H1 (cell line): Measurements from ENCODE around the gene WBP1. TPM values are rescaled to one million over a fixed set of nuclear protein-coding genes. Genes with fewer than 3 reads are reported as not detected.

ENCODE experiments used
- CBX5 ChIP-seq: fragments of 300-800, 300-1000 bp; sonication (generic); IDR thresholded peaks from 2 replicates; pipeline ENCODE4 v1.7.1; 2016; ENCODE audit warnings: antibody characterized with exemption, low read length, low read depth
- CHD1 ChIP-seq: IDR thresholded peaks from 2 replicates; pipeline ENCODE4 v1.6.1; 2012; ENCODE audit warnings: low read depth, low read length, improper control_type of control experiment
- CHD7 ChIP-seq: fragments of 300-600 bp; sonication (generic); IDR thresholded peaks from 2 replicates; pipeline ENCODE4 v1.7.1; 2012; ENCODE audit warnings: low read length, moderate library complexity, mild to moderate bottlenecking, inconsistent platforms; ENCODE audit not compliant: insufficient replicate concordance
- HDAC6 ChIP-seq: IDR thresholded peaks from one replicate; pipeline ENCODE4 v1.7.1; 2012; ENCODE audit warnings: low read depth, mild to moderate bottlenecking, inconsistent platforms, low read length, moderate library complexity
- JUN ChIP-seq: IDR thresholded peaks from 2 replicates; pipeline ENCODE4 v1.6.1; 2011; ENCODE audit warnings: low read depth, mild to moderate bottlenecking, improper control_type of control experiment, low read length
- JUND ChIP-seq: IDR thresholded peaks from 2 replicates; pipeline ENCODE4 v1.6.1; 2011; ENCODE audit warnings: mild to moderate bottlenecking, improper control_type of control experiment, low read length
- RNF2 ChIP-seq: fragments of 200-900, 300-1000 bp; sonication (generic); IDR thresholded peaks from 2 replicates; pipeline ENCODE4 v1.7.1; 2016; ENCODE audit warnings: borderline replicate concordance, low read depth, mild to moderate bottlenecking, antibody characterized with exemption, low read length; ENCODE audit not compliant: poor library complexity, severe bottlenecking; ENCODE audit errors: missing control alignments
- SUZ12 ChIP-seq: fragments of 200-600 bp; sonication (generic); IDR thresholded peaks from 2 replicates; pipeline ENCODE4 v1.6.1; 2012; ENCODE audit warnings: mild to moderate bottlenecking, inconsistent platforms, low read length, moderate library complexity, mixed read lengths
- polyA plus RNA-seq, 7 experiments: library from polyadenylated mRNA; depleted of rRNA in 3 of 7; stranded (reverse) in 5 of 7; unstranded in 2 of 7; fragments of >200 nt in 5 of 7; fragments of 200-250 nt in 2 of 7; gene quantifications; 1 replicate in 5 of 7; 2 replicates in 1 of 7; 4 replicates in 1 of 7; pipeline versions ENCODE4 v1.2.1 to v1.2.3, GENCODE V29; 2011 to 2013; ENCODE audit warnings: missing spikeins in 2 of 7, mixed read lengths in 2 of 7
- total RNA-seq: library from RNA; stranded (reverse); fragmentation: NEBNext Ultra II Directional; extraction: Animal tissue kit (Norgen Biotek cat#: 25700); gene quantifications from 2 replicates; pipeline ENCODE4 v1.2.1, GENCODE V29; 2021
- TF ChIP-seq, protein P1 (sequence below): IDR thresholded peaks from 2 replicates; pipeline ENCODE4 v1.6.1; 2011; ENCODE audit warnings: low read depth, mild to moderate bottlenecking, low read length; ENCODE audit not compliant: insufficient read depth

WBP1 gene
- total and polyA plus RNA-seq, 2 of the 8 experiments (the other 6 are each of a cell fraction or from before 2014, with no cell fraction given) = 57.2 to 190 TPM

GRCh38 chr2:74505448-74506246 is 47.4 kb downstream of the WBP1 start (continued):
- TF ChIP-seq CHD7 (no peak), JUN (no peak), SUZ12 (no peak), CHD1 (no peak), RNF2 (no peak), CBX5 (no peak), HDAC6 (no peak), JUND (no peak)
- TF ChIP-seq, protein P1, sequence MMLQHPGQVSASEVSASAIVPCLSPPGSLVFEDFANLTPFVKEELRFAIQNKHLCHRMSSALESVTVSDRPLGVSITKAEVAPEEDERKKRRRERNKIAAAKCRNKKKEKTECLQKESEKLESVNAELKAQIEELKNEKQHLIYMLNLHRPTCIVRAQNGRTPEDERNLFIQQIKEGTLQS = no peak
